H9 (cell line): ENCODE measurements around the gene SLC2A10. TPM values are rescaled to one million over a fixed set of nuclear protein-coding genes. Genes with fewer than 3 reads are reported as not detected.

Source experiments
- DNase-seq: peaks from one replicate; pipeline ENCODE4 v3.0.0-alpha.2; 2017
- H2AFZ ChIP-seq: one replicate; pipeline ENCODE4 v1.6.1; 2013; ENCODE audit warnings: mild to moderate bottlenecking, low read length, control low read depth, moderate library complexity
- H2AK5ac ChIP-seq: 2 replicates; pipeline ENCODE4 v1.6.1; 2013; ENCODE audit warnings: low read length, control low read depth, mixed read lengths; ENCODE audit not compliant: insufficient read length
- H2BK120ac ChIP-seq: one replicate; pipeline ENCODE4 v1.6.1; 2013; ENCODE audit warnings: low read depth, mild to moderate bottlenecking, low read length, control low read depth, inconsistent platforms; ENCODE audit not compliant: poor library complexity, severe bottlenecking
- H2BK12ac ChIP-seq: 2 replicates; pipeline ENCODE4 v1.6.1; 2013; ENCODE audit warnings: low read length, control low read depth, mixed read lengths, low read depth; ENCODE audit not compliant: insufficient read length
- H2BK15ac ChIP-seq: 2 replicates; pipeline ENCODE4 v1.6.1; 2013; ENCODE audit warnings: low read depth, low read length, control low read depth
- H2BK20ac ChIP-seq: one replicate; pipeline ENCODE4 v1.6.1; 2013; ENCODE audit warnings: low read depth, mild to moderate bottlenecking, low read length, control low read depth, inconsistent platforms; ENCODE audit not compliant: poor library complexity, severe bottlenecking
- H2BK5ac ChIP-seq: 2 replicates; pipeline ENCODE4 v1.6.1; 2013; ENCODE audit warnings: low read length, control low read depth, mixed read lengths; ENCODE audit not compliant: insufficient read length
- H3K14ac ChIP-seq: 2 replicates; pipeline ENCODE4 v1.6.1; 2013; ENCODE audit warnings: low read length, control low read depth; ENCODE audit not compliant: insufficient read depth
- H3K18ac ChIP-seq: 2 replicates; pipeline ENCODE4 v1.6.1; 2013; ENCODE audit warnings: low read depth, mild to moderate bottlenecking, mixed read lengths, low read length, control low read depth; ENCODE audit not compliant: insufficient read length
- H3K23ac ChIP-seq: 2 replicates; pipeline ENCODE4 v1.6.1; 2013; ENCODE audit warnings: low read length, control low read depth, mixed read lengths, low read depth; ENCODE audit not compliant: insufficient read length
- H3K23me2 ChIP-seq: 2 replicates; pipeline ENCODE4 v1.6.1; 2013; ENCODE audit warnings: low read depth, mild to moderate bottlenecking, mixed read lengths, low read length, control low read depth; ENCODE audit not compliant: insufficient read length, poor library complexity, severe bottlenecking
- H3K27ac ChIP-seq: 2 replicates; pipeline ENCODE4 v1.5.1; 2013; ENCODE audit warnings: low read length, control low read depth, mixed read lengths, low read depth; ENCODE audit not compliant: insufficient read length
- H3K27me3 ChIP-seq: 2 replicates; pipeline ENCODE4 v1.6.1; 2013; ENCODE audit warnings: low read length, control low read depth, inconsistent platforms; ENCODE audit not compliant: insufficient read depth
- H3K4ac ChIP-seq: 2 replicates; pipeline ENCODE4 v1.6.1; 2013; ENCODE audit warnings: low read depth, mild to moderate bottlenecking, control low read depth, inconsistent platforms, low read length, moderate library complexity
- H3K4me1 ChIP-seq: 2 replicates; pipeline ENCODE4 v1.6.1; 2013; ENCODE audit warnings: low read length, control low read depth, inconsistent platforms; ENCODE audit not compliant: insufficient read depth
- H3K4me2 ChIP-seq: 2 replicates; pipeline ENCODE4 v1.6.1; 2013; ENCODE audit warnings: low read length, control low read depth, mixed read lengths; ENCODE audit not compliant: insufficient read length, insufficient read depth
- H3K56ac ChIP-seq: 2 replicates; pipeline ENCODE4 v1.6.1; 2013; ENCODE audit warnings: low read depth, mild to moderate bottlenecking, mixed read lengths, low read length, control low read depth; ENCODE audit not compliant: insufficient read length
- H3K79me1 ChIP-seq: 2 replicates; pipeline ENCODE4 v1.6.1; 2013; ENCODE audit warnings: low read depth, mild to moderate bottlenecking, moderate library complexity, low read length, control low read depth, inconsistent platforms; ENCODE audit not compliant: insufficient read depth, poor library complexity, severe bottlenecking
- H3K79me2 ChIP-seq: 2 replicates; pipeline ENCODE4 v1.6.1; 2013; ENCODE audit warnings: low read length, control low read depth, inconsistent platforms; ENCODE audit not compliant: insufficient read depth
- H3K9ac ChIP-seq: 2 replicates; pipeline ENCODE4 v1.6.1; 2013; ENCODE audit warnings: low read length, control low read depth, mixed read lengths; ENCODE audit not compliant: insufficient read length; ENCODE audit errors: extremely low read depth
- H3K9me3 ChIP-seq: one replicate; pipeline ENCODE4 v1.6.1; 2013; ENCODE audit warnings: low read depth, low read length, inconsistent platforms; ENCODE audit not compliant: control insufficient read depth
- H3T11ph ChIP-seq: one replicate; pipeline ENCODE4 v1.6.1; 2013; ENCODE audit warnings: mild to moderate bottlenecking, low read length, control low read depth, inconsistent platforms
- H4K20me1 ChIP-seq: one replicate; pipeline ENCODE4 v1.6.1; 2013; ENCODE audit not compliant: control insufficient read depth, insufficient read length, insufficient read depth
- H4K5ac ChIP-seq: 2 replicates; pipeline ENCODE4 v1.6.1; 2013; ENCODE audit warnings: low read depth, mild to moderate bottlenecking, mixed read lengths, low read length, control low read depth; ENCODE audit not compliant: insufficient read length
- H4K8ac ChIP-seq: replicated peaks from 2 replicates; pipeline ENCODE4 v1.6.1; 2013; ENCODE audit warnings: low read length, control low read depth, mixed read lengths, low read depth; ENCODE audit not compliant: insufficient read length
- H4K91ac ChIP-seq: 2 replicates; pipeline ENCODE4 v1.6.1; 2013; ENCODE audit warnings: low read depth, mild to moderate bottlenecking, moderate library complexity, mixed read lengths, low read length, control low read depth; ENCODE audit not compliant: insufficient read length
- H3K27ac Mint-ChIP-seq, 3 experiments: 2 replicates in 2 of 3; 3 replicates in 1 of 3; pipeline ENCODE4 v1.8.0; 2020 to 2021; ENCODE audit warnings: mixed read lengths in 3 of 3, mild to moderate bottlenecking in 1 of 3, moderate library complexity in 1 of 3
- H3K27me3 Mint-ChIP-seq: 2 replicates; pipeline ENCODE4 v1.8.0; 2021; ENCODE audit warnings: low read depth, mild to moderate bottlenecking, moderate library complexity, mixed read lengths
- H3K36me3 Mint-ChIP-seq, 3 experiments: 2 replicates in 2 of 3; 3 replicates in 1 of 3; pipeline ENCODE4 v1.8.0; 2020 to 2021; ENCODE audit warnings: low read depth in 3 of 3, mixed read lengths in 3 of 3; ENCODE audit not compliant: insufficient read depth in 1 of 3
- H3K4me1 Mint-ChIP-seq, 2 experiments: 2 replicates each; pipeline ENCODE4 v1.8.0; 2020; ENCODE audit warnings: mixed read lengths in 2 of 2
- H3K4me3 Mint-ChIP-seq, 2 experiments: 2 replicates in 1 of 2; 3 replicates in 1 of 2; pipeline ENCODE4 v1.8.0; 2020 to 2021; ENCODE audit warnings: mild to moderate bottlenecking in 2 of 2, mixed read lengths in 2 of 2, moderate library complexity in 1 of 2
- H3K9me3 Mint-ChIP-seq, 2 experiments: 2 replicates in 1 of 2; 3 replicates in 1 of 2; pipeline ENCODE4 v1.8.0; 2020; ENCODE audit warnings: mild to moderate bottlenecking in 2 of 2, mixed read lengths in 2 of 2, moderate library complexity in 1 of 2
- WGBS: extraction: QIAGEN DNeasy Blood & Tissue Kit; methylation state at CpG from one replicate; pipeline ENCODE4 v1.1.7; 2013; ENCODE audit warnings: missing lambda C conversion rate, low lambda C conversion rate, mixed read lengths; ENCODE audit not compliant: insufficient read length; ENCODE audit errors: extremely low coverage; 5-methylcytosine and 5-hydroxymethylcytosine counted together
- total RNA-seq: library from RNA; stranded (reverse); gene quantifications from 2 replicates; pipeline ENCODE4 v1.2.1, GENCODE V29; 2021
- TF ChIP-seq, protein P1 (sequence below): fragments of 200-600 bp; sonication (generic); conservative IDR thresholded peaks from 3 replicates; pipeline ENCODE4 v1.8.0; 2021; ENCODE audit warnings: antibody characterized with exemption, mild to moderate bottlenecking

The SLC2A10 gene
- total RNA-seq, 1 experiment from 2014 or later: 8.2 TPM

DNA sequence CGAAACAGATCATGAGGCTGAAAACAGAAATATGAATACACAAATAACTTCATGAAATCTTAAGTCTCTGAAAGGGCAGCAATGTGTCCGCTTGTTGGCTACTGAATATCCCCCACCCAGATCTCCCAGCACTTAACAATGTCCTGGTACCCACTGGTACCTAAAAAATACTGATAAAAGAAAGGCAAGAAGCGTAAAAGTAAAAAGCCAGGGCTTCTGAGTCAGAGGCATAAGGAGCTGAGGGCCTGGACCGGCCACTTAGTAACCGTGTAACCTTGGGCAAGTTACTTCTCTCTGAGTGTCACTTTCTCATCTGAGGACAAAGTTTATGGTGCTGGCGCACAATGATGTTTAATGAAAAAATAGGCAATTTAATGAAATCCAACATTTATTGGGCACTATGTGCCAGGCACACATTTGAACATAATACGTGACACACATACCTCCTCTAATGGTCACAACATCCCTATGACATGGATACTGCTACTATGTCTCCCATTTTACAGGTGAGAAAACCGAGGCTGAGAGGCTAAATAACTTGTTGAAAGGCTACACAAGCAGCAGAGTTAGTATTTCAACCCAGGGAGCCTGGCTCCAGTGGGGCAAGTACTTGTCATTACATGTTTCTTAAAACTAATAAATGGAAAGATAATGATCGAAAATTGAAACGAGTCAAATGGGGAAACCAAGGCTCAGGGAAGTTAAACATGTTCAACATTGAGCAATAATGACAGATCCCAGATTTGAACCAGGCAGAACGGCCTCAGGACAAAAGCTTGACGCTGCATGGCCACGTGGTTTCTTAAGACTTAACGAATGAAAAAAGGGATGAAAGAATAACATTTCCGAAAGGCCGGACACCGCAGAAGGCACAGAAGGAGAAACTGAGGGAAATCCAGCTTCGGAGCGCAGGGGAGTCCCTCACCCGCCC, 21.0 kb upstream of the SLC2A10 start:
- no peaks in the 10 kb centered on the region for H3K27me3 ChIP-seq
- no peak overlapping the region for H4K91ac ChIP-seq
- no peak overlapping the region for H3K27ac ChIP-seq
- H3K9ac ChIP-seq: peak overlapping the region; percentile 97
- H3K18ac ChIP-seq: peak overlapping the region; percentile 11
- H2BK20ac ChIP-seq: no peak overlapping the region
- H2BK120ac ChIP-seq: no peak overlapping the region
- H3K4me3 Mint-ChIP-seq: peak overlapping the region; percentile 92 to 96
- no peak overlapping the region for H3K23ac ChIP-seq
- H3K4ac ChIP-seq: no peak overlapping the region
- H3K36me3 Mint-ChIP-seq: peaks cover 17 to 22% (median 20%) of the 10 kb centered on the region in 3 experiments
- H4K8ac ChIP-seq: no peak overlapping the region
- H3K79me1 ChIP-seq: no peaks in the 10 kb centered on the region
- no peak overlapping the region for H3T11ph ChIP-seq
- peaks cover 40 to 43% of the 10 kb centered on the region in 2 experiments for H3K4me1 Mint-ChIP-seq
- H3K4me1 ChIP-seq: peaks cover 3% of the 10 kb centered on the region; the same call in 1 of the 2 replicates
- H3K9me3 Mint-ChIP-seq: peaks cover 0 to 3% of the 10 kb centered on the region in 2 experiments; a peak in 1 of 5 replicates
- H4K20me1 ChIP-seq: no peaks in the 10 kb centered on the region
- H2BK5ac ChIP-seq: no peak overlapping the region
- no peak overlapping the region for H3K56ac ChIP-seq
- peaks cover 12% of the 10 kb centered on the region; the same call in 1 of the 2 replicates for H3K79me2 ChIP-seq
- H3K27ac Mint-ChIP-seq: peak overlapping the region; percentile 94 to 97 (median 95)
- no peak overlapping the region for H2BK15ac ChIP-seq
- H2BK12ac ChIP-seq: no peak overlapping the region
- no peaks in the 10 kb centered on the region for H3K27me3 Mint-ChIP-seq
- no CpG with 5 or more reads among the region's 20 CpGs for WGBS
- peak overlapping the region; percentile 85 for H3K4me2 ChIP-seq
- H2AFZ ChIP-seq: no peak overlapping the region
- H3K9me3 ChIP-seq: no peaks in the 10 kb centered on the region
- peak overlapping the region; percentile 98 for H3K14ac ChIP-seq
- H2AK5ac ChIP-seq: no peak overlapping the region
- TF ChIP-seq, protein P1, sequence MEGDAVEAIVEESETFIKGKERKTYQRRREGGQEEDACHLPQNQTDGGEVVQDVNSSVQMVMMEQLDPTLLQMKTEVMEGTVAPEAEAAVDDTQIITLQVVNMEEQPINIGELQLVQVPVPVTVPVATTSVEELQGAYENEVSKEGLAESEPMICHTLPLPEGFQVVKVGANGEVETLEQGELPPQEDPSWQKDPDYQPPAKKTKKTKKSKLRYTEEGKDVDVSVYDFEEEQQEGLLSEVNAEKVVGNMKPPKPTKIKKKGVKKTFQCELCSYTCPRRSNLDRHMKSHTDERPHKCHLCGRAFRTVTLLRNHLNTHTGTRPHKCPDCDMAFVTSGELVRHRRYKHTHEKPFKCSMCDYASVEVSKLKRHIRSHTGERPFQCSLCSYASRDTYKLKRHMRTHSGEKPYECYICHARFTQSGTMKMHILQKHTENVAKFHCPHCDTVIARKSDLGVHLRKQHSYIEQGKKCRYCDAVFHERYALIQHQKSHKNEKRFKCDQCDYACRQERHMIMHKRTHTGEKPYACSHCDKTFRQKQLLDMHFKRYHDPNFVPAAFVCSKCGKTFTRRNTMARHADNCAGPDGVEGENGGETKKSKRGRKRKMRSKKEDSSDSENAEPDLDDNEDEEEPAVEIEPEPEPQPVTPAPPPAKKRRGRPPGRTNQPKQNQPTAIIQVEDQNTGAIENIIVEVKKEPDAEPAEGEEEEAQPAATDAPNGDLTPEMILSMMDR: no peak
- peaks cover 12% of the 10 kb centered on the region for H3K23me2 ChIP-seq
- H4K5ac ChIP-seq: no peak overlapping the region
- no peak for DNase-seq
